ENCODE results near the gene ANXA6.

GRCh38 chr5:151167022-151167421 is 9.4 kb upstream of the ANXA6 start:
- TF ChIP-seq, protein P1, sequence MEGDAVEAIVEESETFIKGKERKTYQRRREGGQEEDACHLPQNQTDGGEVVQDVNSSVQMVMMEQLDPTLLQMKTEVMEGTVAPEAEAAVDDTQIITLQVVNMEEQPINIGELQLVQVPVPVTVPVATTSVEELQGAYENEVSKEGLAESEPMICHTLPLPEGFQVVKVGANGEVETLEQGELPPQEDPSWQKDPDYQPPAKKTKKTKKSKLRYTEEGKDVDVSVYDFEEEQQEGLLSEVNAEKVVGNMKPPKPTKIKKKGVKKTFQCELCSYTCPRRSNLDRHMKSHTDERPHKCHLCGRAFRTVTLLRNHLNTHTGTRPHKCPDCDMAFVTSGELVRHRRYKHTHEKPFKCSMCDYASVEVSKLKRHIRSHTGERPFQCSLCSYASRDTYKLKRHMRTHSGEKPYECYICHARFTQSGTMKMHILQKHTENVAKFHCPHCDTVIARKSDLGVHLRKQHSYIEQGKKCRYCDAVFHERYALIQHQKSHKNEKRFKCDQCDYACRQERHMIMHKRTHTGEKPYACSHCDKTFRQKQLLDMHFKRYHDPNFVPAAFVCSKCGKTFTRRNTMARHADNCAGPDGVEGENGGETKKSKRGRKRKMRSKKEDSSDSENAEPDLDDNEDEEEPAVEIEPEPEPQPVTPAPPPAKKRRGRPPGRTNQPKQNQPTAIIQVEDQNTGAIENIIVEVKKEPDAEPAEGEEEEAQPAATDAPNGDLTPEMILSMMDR (conservative IDR thresholded peaks at IDR 0.05; ENCODE audit: low read depth, low read length), result no peak
- no peak for TF ChIP-seq EZH2 (IDR thresholded peaks at IDR 0.05; ENCODE audit: borderline replicate concordance, low read depth, low read length, poor library complexity, severe bottlenecking)

Measured in A673 (cell line).